GM06990 (cell line): ENCODE data around the gene NPAS4.
"Not testable (repeated sequence)": the region's sequence is repeated elsewhere in the genome, so short reads cannot be mapped to it uniquely, and the experiment has no call there.

ENCODE experiments used
- DNase-seq: peaks from one replicate; pipeline ENCODE4 v3.0.0-alpha.2; 2011; ENCODE audit not compliant: insufficient read length; ENCODE audit errors: extremely low read depth
- H3K27me3 ChIP-seq: replicated peaks from 2 replicates; pipeline ENCODE4 v1.6.0; 2011; ENCODE audit warnings: low read length; ENCODE audit not compliant: control insufficient read depth, insufficient read depth
- H3K36me3 ChIP-seq: 2 replicates; pipeline ENCODE4 v1.5.1; 2011; ENCODE audit warnings: low read length; ENCODE audit not compliant: control insufficient read depth, insufficient read depth
- H3K4me3 ChIP-seq: replicated peaks from 2 replicates; pipeline ENCODE4 v1.5.1; 2011; ENCODE audit warnings: low read depth, mild to moderate bottlenecking, control low read depth, low read length
- CTCF ChIP-seq: IDR thresholded peaks from 2 replicates; pipeline ENCODE4 v1.5.1; 2011; ENCODE audit warnings: low read length, control low read depth, mild to moderate bottlenecking, inconsistent platforms; ENCODE audit not compliant: insufficient read depth, poor library complexity, severe bottlenecking

The NPAS4 gene

GRCh38 chr11:66432597-66432996 lies 11.8 kb downstream of the NPAS4 start:
- TF ChIP-seq CTCF = no peak
- Histone ChIP-seq H3K4me3 (no peak overlapping the region), H3K27me3 (no peaks in the 10 kb centered on the region), H3K36me3 (peaks cover 2% of the 10 kb centered on the region)
- no peak for DNase-seq

GRCh38 chr11:66437979-66438503 lies 17.2 kb downstream of the NPAS4 start:
- Histone ChIP-seq H3K4me3 (peak overlapping the region; percentile 87), H3K27me3 (no peaks in the 10 kb centered on the region), H3K36me3 (peaks cover 2% of the 10 kb centered on the region)
- no peak for TF ChIP-seq CTCF
- DNase-seq = no peak

- H3K36me3 ChIP-seq = no peaks in the 10 kb centered on the region; the same call in none of the 2 replicates
- H3K4me3 ChIP-seq = peak within 1 kb of the TSS; percentile 87
- no peaks in the 10 kb centered on the region for H3K27me3 ChIP-seq
- peak; percentile 83 for DNase-seq
- peak; percentile 79 for TF ChIP-seq CTCF
These were observed 17.9 kb downstream of the NPAS4 start, which contains the start of gene MRPL11 for GRCh38 chr11:66438504-66439466. TSS of gene MRPL11 (minus strand) at chr11:66438848. CDS start at chr11:66438754, 94 bp downstream.

GRCh38 chr11:66440101-66440939 lies 19.5 kb downstream of the NPAS4 start:
- H3K4me3 ChIP-seq, DNase-seq, H3K27me3 ChIP-seq, H3K36me3 ChIP-seq: not testable (repeated sequence)

GRCh38 chr11:66440940-66441282 lies 20.1 kb downstream of the NPAS4 start:
- not testable (repeated sequence) for DNase-seq, H3K36me3 ChIP-seq, H3K4me3 ChIP-seq, H3K27me3 ChIP-seq

GRCh38 chr11:66443602-66444001 lies 22.8 kb downstream of the NPAS4 start:
- Histone ChIP-seq H3K36me3 (no peaks in the 10 kb centered on the region), H3K27me3 (no peaks in the 10 kb centered on the region), H3K4me3 (no peak overlapping the region)
- TF ChIP-seq CTCF = no peak
- no peak for DNase-seq
